HFF-Myc (cell line): ENCODE results near the gene PTGER4.

ENCODE experiments used
- DNase-seq: peaks from one replicate; pipeline ENCODE4 v3.0.0-alpha.2; 2011; ENCODE audit warnings: low read depth; ENCODE audit errors: extremely low read depth
- H3K4me3 ChIP-seq: replicated peaks from 2 replicates; pipeline ENCODE4 v1.5.1; 2011; ENCODE audit warnings: low read depth, mild to moderate bottlenecking, control low read depth, low read length
- CTCF ChIP-seq: IDR thresholded peaks from 2 replicates; pipeline ENCODE4 v1.5.1; 2012; ENCODE audit warnings: mild to moderate bottlenecking, low read depth, low read length, control low read depth; ENCODE audit errors: missing control alignments

The PTGER4 gene

DNA sequence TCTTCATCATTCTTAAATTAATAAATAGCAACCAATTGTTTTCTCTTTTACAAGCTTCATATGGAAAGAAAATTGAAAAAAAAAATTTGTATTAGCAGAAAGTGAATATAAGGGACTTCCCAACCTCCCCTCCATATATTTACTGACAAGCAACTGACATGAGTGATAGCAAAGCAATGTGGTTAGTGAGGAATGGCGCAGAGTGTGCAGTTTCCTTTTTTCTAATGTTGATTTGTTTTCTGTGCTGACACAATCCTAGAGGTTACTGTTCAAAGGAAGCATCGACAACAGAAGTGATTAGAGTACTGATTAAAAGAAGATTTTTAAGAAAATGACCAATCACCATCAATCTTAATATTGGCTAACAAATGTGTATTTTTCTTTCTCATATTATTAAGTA lies 1.7 kb upstream of the PTGER4 start:
- no peak for TF ChIP-seq CTCF
- DNase-seq, result no peak
- H3K4me3 ChIP-seq, result peak overlapping the region; percentile 57; the same call in 1 of the 2 replicates

GRCh38 chr5:40678460-40679147 lies 1.1 kb upstream of the PTGER4 start:
- DNase-seq, result no peak
- no peak for TF ChIP-seq CTCF

DNA sequence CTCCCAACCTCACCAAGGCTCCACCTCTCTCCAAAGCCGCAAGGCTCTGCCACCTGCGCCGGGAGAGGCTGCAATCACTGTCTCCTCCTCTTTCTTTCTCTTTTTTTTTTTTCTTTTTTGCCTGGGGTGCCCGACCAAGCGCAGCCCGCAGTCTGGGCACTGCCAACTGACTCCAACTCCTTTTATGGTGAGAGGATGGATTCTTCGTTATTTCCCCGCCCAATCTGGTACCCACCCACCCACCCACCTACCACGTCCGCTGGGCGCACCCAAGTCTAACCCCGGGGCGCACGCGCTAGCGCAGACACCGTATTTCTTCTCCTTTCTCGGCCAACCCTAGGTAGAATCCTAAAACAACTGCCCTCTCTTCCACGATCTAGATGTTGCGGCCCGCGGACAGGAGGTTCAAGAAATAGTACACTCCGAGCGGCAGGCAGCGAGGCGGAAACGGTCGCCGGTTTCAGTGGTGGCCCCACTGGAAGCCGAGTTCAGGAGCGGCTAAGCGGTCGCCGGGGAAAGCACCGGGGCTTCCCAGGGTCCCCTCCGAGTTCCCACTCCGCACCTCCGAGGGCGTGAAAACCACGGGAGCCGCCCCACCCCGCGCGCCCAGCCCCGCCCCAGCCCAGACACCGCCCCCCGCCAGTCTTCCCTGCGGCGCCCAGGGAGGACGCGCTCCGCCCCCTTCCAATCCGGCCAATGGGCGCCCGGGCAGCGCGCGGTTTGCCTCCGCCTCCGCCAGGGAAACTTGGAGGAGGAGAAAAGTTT lies 385 bp upstream of the PTGER4 start:
- TF ChIP-seq CTCF, result no peak
- peak overlapping the region; percentile 57 for H3K4me3 ChIP-seq
- peak; percentile 39 for DNase-seq

More at GRCh38 chr5:40678460-40679147, 1.1 kb upstream of the PTGER4 start:
- peak overlapping the region; percentile 57 for H3K4me3 ChIP-seq

DNA sequence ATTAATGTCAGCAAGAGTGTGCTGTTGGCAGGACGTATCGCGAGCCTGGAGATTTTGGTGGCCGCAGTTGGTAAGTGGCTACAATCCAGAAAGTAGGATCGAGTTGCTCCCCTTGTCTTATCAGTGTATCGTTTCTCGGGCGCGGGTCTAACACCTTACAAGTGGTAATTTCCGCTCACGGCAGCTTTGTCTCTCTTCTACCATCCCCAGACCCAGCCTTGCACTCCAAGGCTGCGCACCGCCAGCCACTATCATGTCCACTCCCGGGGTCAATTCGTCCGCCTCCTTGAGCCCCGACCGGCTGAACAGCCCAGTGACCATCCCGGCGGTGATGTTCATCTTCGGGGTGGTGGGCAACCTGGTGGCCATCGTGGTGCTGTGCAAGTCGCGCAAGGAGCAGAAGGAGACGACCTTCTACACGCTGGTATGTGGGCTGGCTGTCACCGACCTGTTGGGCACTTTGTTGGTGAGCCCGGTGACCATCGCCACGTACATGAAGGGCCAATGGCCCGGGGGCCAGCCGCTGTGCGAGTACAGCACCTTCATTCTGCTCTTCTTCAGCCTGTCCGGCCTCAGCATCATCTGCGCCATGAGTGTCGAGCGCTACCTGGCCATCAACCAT lies 1.1 kb downstream of the PTGER4 start:
- H3K4me3 ChIP-seq, result peak overlapping the region; percentile 57
- TF ChIP-seq CTCF, result peak; percentile 21
- DNase-seq, result no peak

- TF ChIP-seq CTCF, result no peak
- DNase-seq, result no peak
- peak overlapping the region; percentile 57 for H3K4me3 ChIP-seq
Observed at GRCh38 chr5:40681363-40682153, 1.8 kb downstream of the PTGER4 start.

- no peak for DNase-seq
- no peak for TF ChIP-seq CTCF
- H3K4me3 ChIP-seq, result no peak overlapping the region
Observed at GRCh38 chr5:40682154-40683017, 2.7 kb downstream of the PTGER4 start.
